NCI-H2081 treated with DMSO at 0.1 percent for 48 hours (cell line): ENCODE results near the gene OLFML2B.

Source experiments
- DNase-seq: peaks from one replicate; lab custom pipeline; 2025; lab: John Stamatoyannopoulos, UW

The OLFML2B gene

GRCh38 chr1:162006081-162006480 lies 17.6 kb downstream of the OLFML2B start:
- no peak for DNase-seq

- DNase-seq = no peak
Observed at GRCh38 chr1:162004441-162004950, 19.2 kb downstream of the OLFML2B start.

- DNase-seq = no peak
Observed at GRCh38 chr1:162003830-162004215, 19.8 kb downstream of the OLFML2B start.

GRCh38 chr1:162003061-162003829 lies 20.4 kb downstream of the OLFML2B start:
- no peak for DNase-seq

GRCh38 chr1:162000053-162000420 lies 23.6 kb downstream of the OLFML2B start:
- DNase-seq = no peak

- DNase-seq = no peak
Observed at GRCh38 chr1:161999301-162000052, 24.2 kb downstream of the OLFML2B start.

GRCh38 chr1:161998811-161999210 lies 24.9 kb downstream of the OLFML2B start:
- DNase-seq = no peak

GRCh38 chr1:161997152-161997551 lies 26.5 kb downstream of the OLFML2B start:
- DNase-seq = no peak

GRCh38 chr1:161994175-161994668 lies 29.4 kb downstream of the OLFML2B start:
- DNase-seq = no peak

- no peak for DNase-seq
Observed at GRCh38 chr1:161993576-161993975, 30.1 kb downstream of the OLFML2B start.

- DNase-seq = no peak
Observed at GRCh38 chr1:161989786-161990185, 33.9 kb downstream of the OLFML2B start.

GRCh38 chr1:161989108-161989507 lies 34.6 kb downstream of the OLFML2B start:
- no peak for DNase-seq

GRCh38 chr1:161988413-161988812 lies 35.3 kb downstream of the OLFML2B start:
- DNase-seq = no peak

- DNase-seq = no peak
Observed at GRCh38 chr1:161987872-161988271, 35.8 kb downstream of the OLFML2B start.

- DNase-seq = no peak
Observed at GRCh38 chr1:161987303-161987702, 36.4 kb downstream of the OLFML2B start.

GRCh38 chr1:161986328-161986727 lies 37.3 kb downstream of the OLFML2B start:
- DNase-seq = no peak

- no peak for DNase-seq
Observed at GRCh38 chr1:161985301-161985822, 38.3 kb downstream of the OLFML2B start.

GRCh38 chr1:161983725-161984124 lies 39.9 kb downstream of the OLFML2B start:
- no peak for DNase-seq

- DNase-seq = no peak
Observed at GRCh38 chr1:161982917-161983316, 40.8 kb downstream of the OLFML2B start.

GRCh38 chr1:161982507-161982895 lies 41.2 kb downstream of the OLFML2B start:
- DNase-seq = no peak

- no peak for DNase-seq
Observed at GRCh38 chr1:161981735-161982506, 41.7 kb downstream of the OLFML2B start.

- no peak for DNase-seq
Observed at GRCh38 chr1:161981126-161981525, 42.5 kb downstream of the OLFML2B start.
